ENCODE measurements around the gene ADAT1.
A peak's percentile ranks its signal among the peaks of the same experiment; 100 is the strongest.

Gene ADAT1

GRCh38 chr16:75622761-75623605 is at the start of gene ADAT1 (continued):
- TF ChIP-seq ZBTB6 (tag by site-specific recombination; IDR thresholded peaks at IDR 0.05) (peak; percentile 43; the same call in 1 of the 2 replicates), ZNF248 (tag by site-specific recombination; IDR thresholded peaks at IDR 0.05) (no peak), ZFP69B (tag by site-specific recombination; IDR thresholded peaks at IDR 0.05) (peak; percentile 44; the same call in 1 of the 2 replicates), ZNF623 (tag by site-specific recombination; IDR thresholded peaks at IDR 0.05) (no peak), ZBTB26 (tag by site-specific recombination; optimal IDR thresholded peaks at IDR 0.05) (peak; percentile 61), ZFP3 (tag by site-specific recombination; IDR thresholded peaks at IDR 0.05; ENCODE audit: low read depth) (no peak), ZFHX2 (tag by site-specific recombination; conservative IDR thresholded peaks at IDR 0.05) (0 out of 2 replicates have a peak, but pooled peaks have one; percentile 29), BCL6B (tag by site-specific recombination; IDR thresholded peaks at IDR 0.05) (no peak), ZIC2 (tag by site-specific recombination; IDR thresholded peaks at IDR 0.05) (peak; percentile 43; the same call in 1 of the 2 replicates), ZNF645 (tag by site-specific recombination; IDR thresholded peaks at IDR 0.05) (no peak), ZBTB21 (tag by site-specific recombination; IDR thresholded peaks at IDR 0.05) (peak; percentile 98), ZBTB11 (tag by site-specific recombination; conservative IDR thresholded peaks at IDR 0.05; ENCODE audit: low read depth) (peak; percentile 93), ZNF341 (tag by site-specific recombination; IDR thresholded peaks at IDR 0.05; ENCODE audit: low read depth) (peak; percentile 76), ZNF692 (tag by site-specific recombination; IDR thresholded peaks at IDR 0.05) (peak; percentile 73), ZNF561 (tag by site-specific recombination; IDR thresholded peaks at IDR 0.05; ENCODE audit: borderline replicate concordance) (peak; percentile 98), PRDM10 (tag by site-specific recombination; IDR thresholded peaks at IDR 0.05) (peak; percentile 49), ZNF175 (tag by site-specific recombination; IDR thresholded peaks at IDR 0.05) (no peak), GLI2 (tag by site-specific recombination; IDR thresholded peaks at IDR 0.05; ENCODE audit: borderline replicate concordance, low read depth) (no peak), ZNF202 (tag by site-specific recombination; IDR thresholded peaks at IDR 0.05; ENCODE audit: borderline replicate concordance) (no peak), GLIS1 (tag by site-specific recombination; IDR thresholded peaks at IDR 0.05) (no peak), KLF1 (tag by site-specific recombination; IDR thresholded peaks at IDR 0.05) (peak; percentile 59; the same call in 1 of the 2 replicates), ZNF2 (tag by site-specific recombination; IDR thresholded peaks at IDR 0.05) (peak; percentile 69; the same call in 1 of the 2 replicates), ZEB2 (tag by site-specific recombination; IDR thresholded peaks at IDR 0.05) (peak; percentile 94), ZNF10 (tag by site-specific recombination; IDR thresholded peaks at IDR 0.05) (0 out of 2 replicates have a peak, but pooled peaks have one; percentile 54), OVOL3 (tag by site-specific recombination; IDR thresholded peaks at IDR 0.05) (peak; percentile 46; the same call in 1 of the 2 replicates)
